H1 (cell line): ENCODE data around the gene ZNF219. TPM values are rescaled to one million over a fixed set of nuclear protein-coding genes. Genes with fewer than 3 reads are reported as not detected.
A peak's percentile ranks its signal among the peaks of the same experiment; 100 is the strongest.

Source experiments
- CTCF ChIA-PET: fragments of 300-600 bp; sonication (Branson Sonifier 250); formaldehyde crosslinking; loops from one replicate; lab custom pipeline; 2021; ENCODE audit not compliant: partially characterized antibody; lab: Charles Lee
- POLR2A ChIA-PET: fragments of 300-600 bp; sonication (Branson Sonifier 250); formaldehyde crosslinking; loops from one replicate; lab custom pipeline; 2021; ENCODE audit warnings: inconsistent platforms; ENCODE audit not compliant: partially characterized antibody; lab: Charles Lee
- DNase-seq, 2 experiments: peaks; one replicate each; pipeline versions ENCODE4 v3.0.0 to v3.0.0-alpha.2; 2010 to 2022; ENCODE audit warnings: low spot score in 2 of 2, low read depth in 1 of 2, mixed read lengths in 1 of 2
- FAIRE-seq: peaks from 2 replicates; lab custom pipeline; 2011; peaks lifted over from hg19 to GRCh38; lab: Jason Lieb, UNC
- H2AFZ ChIP-seq: 2 replicates; pipeline ENCODE4 v1.8.1; 2012; ENCODE audit warnings: low read length, inconsistent platforms
- H2AK5ac ChIP-seq: 2 replicates; pipeline ENCODE4 v1.6.1; 2013; ENCODE audit warnings: low read depth, low read length
- H2BK120ac ChIP-seq: replicated peaks from 2 replicates; pipeline ENCODE3; 2013; ENCODE audit warnings: low read depth, low read length, inconsistent platforms
- H2BK12ac ChIP-seq: 2 replicates; pipeline ENCODE4 v1.6.1; 2013; ENCODE audit warnings: low read depth, low read length
- H2BK15ac ChIP-seq: 2 replicates; pipeline ENCODE4 v1.6.1; 2013; ENCODE audit warnings: low read length
- H2BK20ac ChIP-seq: 2 replicates; pipeline ENCODE4 v1.6.1; 2013; ENCODE audit warnings: low read length
- H2BK5ac ChIP-seq: 2 replicates; pipeline ENCODE4 v1.6.1; 2013; ENCODE audit warnings: low read depth, low read length
- H3K14ac ChIP-seq: 2 replicates; pipeline ENCODE4 v1.6.1; 2013; ENCODE audit warnings: inconsistent platforms; ENCODE audit not compliant: insufficient read length
- H3K18ac ChIP-seq: 2 replicates; pipeline ENCODE4 v1.6.1; 2013; ENCODE audit warnings: low read length; ENCODE audit errors: extremely low read depth
- H3K23ac ChIP-seq: 2 replicates; pipeline ENCODE4 v1.6.1; 2013; ENCODE audit warnings: inconsistent platforms; ENCODE audit not compliant: insufficient read length
- H3K23me2 ChIP-seq: 2 replicates; pipeline ENCODE4 v1.6.1; 2013; ENCODE audit warnings: low read depth, low read length
- H3K27ac ChIP-seq: 2 replicates; pipeline ENCODE4 v1.6.1; 2011; ENCODE audit warnings: low read depth, low read length, inconsistent platforms
- H3K27me3 ChIP-seq, 4 experiments: replicated peaks in 1 of 4; 1 replicate in 1 of 4; 2 replicates in 3 of 4; pipeline versions ENCODE4 v1.6.1 to v1.8.1; 2011 to 2013; ENCODE audit warnings: low read length in 3 of 4, mild to moderate bottlenecking in 3 of 4, inconsistent platforms in 2 of 4, mixed read lengths in 2 of 4, moderate library complexity in 1 of 4; ENCODE audit not compliant: control insufficient read depth in 3 of 4, insufficient read depth in 3 of 4; ENCODE audit errors: extremely low read depth in 1 of 4
- H3K36me3 ChIP-seq, 4 experiments: 2 replicates each; pipeline versions ENCODE4 v1.6.1 to v1.8.1; 2011 to 2013; ENCODE audit warnings: mild to moderate bottlenecking in 4 of 4, low read length in 3 of 4, moderate library complexity in 2 of 4, control low read depth in 1 of 4, inconsistent platforms in 1 of 4; ENCODE audit not compliant: insufficient read depth in 4 of 4, control insufficient read depth in 2 of 4
- H3K4ac ChIP-seq: replicated peaks from 2 replicates; pipeline ENCODE3; 2013; ENCODE audit warnings: low read length, low read depth, mixed read lengths, inconsistent platforms; ENCODE audit not compliant: insufficient read length
- H3K4me1 ChIP-seq, 4 experiments: replicated peaks in 1 of 4; 1 replicate in 1 of 4; 2 replicates in 3 of 4; pipeline versions ENCODE4 v1.6.1 to v1.8.1; 2011 to 2013; ENCODE audit warnings: low read length in 3 of 4, inconsistent platforms in 2 of 4, mixed read lengths in 1 of 4; ENCODE audit not compliant: insufficient read depth in 4 of 4, control insufficient read depth in 3 of 4
- H3K4me2 ChIP-seq, 2 experiments: 2 replicates each; pipeline versions ENCODE4 v1.6.1 to v1.8.1; 2011 to 2013; ENCODE audit warnings: low read depth in 2 of 2, low read length in 2 of 2, control low read depth in 1 of 2, inconsistent platforms in 1 of 2, mild to moderate bottlenecking in 1 of 2; ENCODE audit not compliant: insufficient read depth in 1 of 2
- H3K4me3 ChIP-seq, 4 experiments: fragments of 200-600, 300-600 bp in 1 of 4; sonication (generic), shearing (Covaris generic), sonication (Bioruptor Twin) in 1 of 4; 2 replicates each; pipeline versions ENCODE4 v1.5.1 to v1.8.1; 2011 to 2016; ENCODE audit warnings: low read length in 4 of 4, low read depth in 3 of 4, control low read depth in 2 of 4, inconsistent platforms in 2 of 4, mild to moderate bottlenecking in 2 of 4, mixed read lengths in 1 of 4, moderate library complexity in 1 of 4; ENCODE audit not compliant: insufficient read depth in 2 of 4; ENCODE audit errors: extremely low read depth in 1 of 4
- H3K56ac ChIP-seq: replicated peaks from 2 replicates; pipeline ENCODE3; 2013; ENCODE audit warnings: low read depth, mild to moderate bottlenecking, mixed read lengths, low read length, inconsistent platforms; ENCODE audit not compliant: insufficient read length
- H3K79me1 ChIP-seq: 2 replicates; pipeline ENCODE4 v1.6.1; 2013; ENCODE audit warnings: low read depth, low read length, control low read depth
- H3K79me2 ChIP-seq, 2 experiments: 2 replicates each; pipeline versions ENCODE4 v1.6.1 to v1.8.1; 2012 to 2013; ENCODE audit warnings: low read length in 2 of 2, mild to moderate bottlenecking in 2 of 2, inconsistent platforms in 1 of 2; ENCODE audit not compliant: insufficient read depth in 2 of 2, control insufficient read depth in 1 of 2
- H3K9ac ChIP-seq, 4 experiments: replicated peaks in 1 of 4; 1 replicate in 1 of 4; 2 replicates in 3 of 4; pipeline versions ENCODE4 v1.6.1 to v1.8.1; 2011 to 2013; ENCODE audit warnings: low read depth in 3 of 4, low read length in 3 of 4, control low read depth in 2 of 4, mild to moderate bottlenecking in 2 of 4, moderate library complexity in 2 of 4, inconsistent platforms in 1 of 4; ENCODE audit errors: extremely low read depth in 1 of 4
- H3K9me3 ChIP-seq, 2 experiments: 2 replicates each; pipeline versions ENCODE4 v1.6.1 to v1.8.1; 2012 to 2013; ENCODE audit warnings: mild to moderate bottlenecking in 2 of 2, moderate library complexity in 2 of 2, control low read depth in 1 of 2, inconsistent platforms in 1 of 2, low read depth in 1 of 2, low read length in 1 of 2, mixed read lengths in 1 of 2; ENCODE audit not compliant: insufficient read depth in 2 of 2
- H4K20me1 ChIP-seq, 2 experiments: replicated peaks in 1 of 2; 2 replicates each; pipeline versions ENCODE3 to v1.8.1; 2011 to 2013; ENCODE audit warnings: inconsistent platforms in 2 of 2, low read length in 2 of 2, mild to moderate bottlenecking in 1 of 2; ENCODE audit not compliant: insufficient read depth in 2 of 2, control insufficient read depth in 1 of 2
- H4K5ac ChIP-seq: 2 replicates; pipeline ENCODE4 v1.6.1; 2013; ENCODE audit warnings: low read length, low read depth, mixed read lengths, inconsistent platforms; ENCODE audit not compliant: insufficient read length
- H4K8ac ChIP-seq: 2 replicates; pipeline ENCODE4 v1.8.0; 2013; ENCODE audit warnings: mild to moderate bottlenecking, moderate library complexity, low read length, inconsistent platforms; ENCODE audit not compliant: insufficient read depth; ENCODE audit errors: extremely low read depth
- H4K91ac ChIP-seq: replicated peaks from 2 replicates; pipeline ENCODE3; 2013; ENCODE audit warnings: low read length, mixed read lengths, inconsistent platforms; ENCODE audit not compliant: insufficient read length
- BCL11A ChIP-seq, 2 experiments: IDR thresholded peaks; one replicate each; pipeline ENCODE4 v1.6.1; 2011; ENCODE audit warnings: low read depth in 2 of 2, low read length in 2 of 2, mild to moderate bottlenecking in 2 of 2
- CREB1 ChIP-seq: IDR thresholded peaks from 2 replicates; pipeline ENCODE4 v1.6.1; 2012; ENCODE audit warnings: inconsistent platforms
- CTCF ChIP-seq, 3 experiments: IDR thresholded peaks; 1 replicate in 2 of 3; 2 replicates in 1 of 3; pipeline versions ENCODE4 v1.5.1 to v1.6.1; 2011; ENCODE audit warnings: low read length in 3 of 3, mild to moderate bottlenecking in 3 of 3, inconsistent platforms in 2 of 3, low read depth in 1 of 3, moderate library complexity in 1 of 3; ENCODE audit not compliant: insufficient read depth in 1 of 3; ENCODE audit errors: control extremely low read depth in 1 of 3
- RFX5 ChIP-seq: IDR thresholded peaks from 2 replicates; pipeline ENCODE4 v1.6.1; 2011; ENCODE audit warnings: low read depth, low read length, improper control_type of control experiment, borderline replicate concordance
- SP4 ChIP-seq: IDR thresholded peaks from 2 replicates; pipeline ENCODE4 v1.6.1; 2012; ENCODE audit warnings: low read length, inconsistent platforms
- WGBS, 2 experiments: shearing (Covaris generic) in 1 of 2; methylation state at CpG; one replicate each; pipeline versions ENCODE4 v1.1.6 to v1.1.7; 2013 to 2015; ENCODE audit warnings: low lambda C conversion rate in 2 of 2, mixed read lengths in 2 of 2, inconsistent platforms in 1 of 2, low coverage in 1 of 2, missing lambda C conversion rate in 1 of 2; ENCODE audit not compliant: insufficient replicate concordance in 2 of 2, insufficient coverage in 1 of 2, insufficient read length in 1 of 2; ENCODE audit errors: extremely low coverage in 1 of 2, missing lambda C conversion rate in 1 of 2; 5-methylcytosine and 5-hydroxymethylcytosine counted together
- long read RNA-seq, 2 experiments: library from RNA in 1 of 2; library from capped mRNA in 1 of 2; stranded (forward); transcript quantifications; one replicate each; pipeline ENCODE4 v2.0.0, GENCODE V29; 2021; ENCODE audit warnings: inconsistent platforms in 1 of 2
- polyA minus RNA-seq, 3 experiments: library from RNA; depleted of rRNA, polyadenylated mRNA; stranded (reverse); fragments of >200 nt; gene quantifications; 1 replicate in 2 of 3; 2 replicates in 1 of 3; pipeline ENCODE4 v1.2.3, GENCODE V29; 2011
- polyA plus RNA-seq, 7 experiments: library from polyadenylated mRNA; depleted of rRNA in 3 of 7; stranded (reverse) in 5 of 7; unstranded in 2 of 7; fragments of >200 nt in 5 of 7; fragments of 200-250 nt in 2 of 7; gene quantifications; 1 replicate in 5 of 7; 2 replicates in 1 of 7; 4 replicates in 1 of 7; pipeline versions ENCODE4 v1.2.1 to v1.2.3, GENCODE V29; 2011 to 2013; ENCODE audit warnings: missing spikeins in 2 of 7, mixed read lengths in 2 of 7
- total RNA-seq: library from RNA; stranded (reverse); fragmentation: NEBNext Ultra II Directional; extraction: Animal tissue kit (Norgen Biotek cat#: 25700); gene quantifications from 2 replicates; pipeline ENCODE4 v1.2.1, GENCODE V29; 2021

The ZNF219 gene
- total RNA-seq (108 and 113 TPM in 2 replicates), polyA plus RNA-seq (2011; rRNA removed) (160 and 310 TPM in 2 replicates), polyA minus RNA-seq (2011; rRNA and poly(A)+ RNA removed) (26.2 and 43.7 TPM in 2 replicates)
- polyA plus RNA-seq (2011; cell fraction: cytosol; rRNA removed) = 158 TPM
- 334 TPM for polyA plus RNA-seq (2011; cell fraction: nucleus; rRNA removed)
- 67.0 to 90.6 TPM (median 84.5 TPM) in 4 replicates for polyA plus RNA-seq (2012, experiment 1 of 2)
- polyA plus RNA-seq (2012, experiment 2 of 2) = 82.6 TPM
- 76.2 TPM for polyA plus RNA-seq (2013, experiment 1 of 2)
- polyA plus RNA-seq (2013, experiment 2 of 2) = 67.2 TPM
- polyA minus RNA-seq (2011; cell fraction: cytosol; rRNA and poly(A)+ RNA removed) = 73.0 TPM
- 124 TPM for polyA minus RNA-seq (2011; cell fraction: nucleus; rRNA and poly(A)+ RNA removed)
- long read RNA-seq, experiment 1, transcript ZNF219-201 (5 exons, 3,071 nt) = major isoform, 6 of 73 reads
- long read RNA-seq, experiment 1, partial matches to known transcripts = 57 of 73 reads
- long read RNA-seq, experiment 1, other reads (novel, unspliced or antisense) = 6 of 73 reads
- long read RNA-seq, experiment 2, partial matches to known transcripts = 0 of 2 reads
- long read RNA-seq, experiment 2, other reads (novel, unspliced or antisense) = 2 of 2 reads

GRCh38 chr14:21098076-21098891 lies at the start of gene ZNF219:
TSS of gene ZNF219 (minus strand) at chr14:21098655. CDS start at chr14:21093591, 5,064 bp downstream.
- FAIRE-seq (no peak), DNase-seq (peak; percentile 54 to 86)
- H3K14ac ChIP-seq = no peak within 1 kb of the TSS
- no peak within 1 kb of the TSS for H2BK120ac ChIP-seq
- H3K79me2 ChIP-seq = peaks cover 4 to 63% of the 10 kb centered on the region in 2 experiments
- H2BK12ac ChIP-seq = peak within 1 kb of the TSS; percentile 41
- 0 out of 2 replicates have a peak within 1 kb of the TSS, but pooled peaks have one; percentile 5 for H2BK15ac ChIP-seq
- peaks cover 2% of the 10 kb centered on the region for H3K79me1 ChIP-seq
- H4K8ac ChIP-seq = no peak within 1 kb of the TSS
- peak within 1 kb of the TSS; percentile 90 to 91 for H3K4me2 ChIP-seq
- H3K4ac ChIP-seq = peak within 1 kb of the TSS; percentile 60
- H3K36me3 ChIP-seq = peaks cover 0 to under 1% (median 0%) of the 10 kb centered on the region in 4 experiments; a peak in 1 of 8 replicates
- peaks cover 0 to 3% of the 10 kb centered on the region in 2 experiments for H4K20me1 ChIP-seq
- peak within 1 kb of the TSS; percentile 81 for H4K91ac ChIP-seq
- POLR2A ChIA-PET = interaction anchor here (1.0 to 7.8 kb wide), 4 partner anchors 11 to 755 kb away, joined by 3 to 148 read pairs (median 10); partner anchors contain the start of genes ARHGEF40 and PARP2
- peaks cover 13 to 37% (median 19%) of the 10 kb centered on the region in 4 experiments for H3K4me1 ChIP-seq
- peak within 1 kb of the TSS; percentile 50 for H3K56ac ChIP-seq
- H2BK5ac ChIP-seq = peak within 1 kb of the TSS; percentile 69
- peak within 1 kb of the TSS; percentile 68 to 85 (median 74) for H3K4me3 ChIP-seq
- peak within 1 kb of the TSS; percentile 74 for H3K27ac ChIP-seq
- peak within 1 kb of the TSS; percentile 94; the same call in 1 of the 2 replicates for H3K18ac ChIP-seq
- no peak within 1 kb of the TSS for H2AFZ ChIP-seq
- 0% methylated on average over 3 of the region's 90 CpGs; no CpG with 5 or more reads in 1 of the 2 experiments for WGBS, 2 experiments
- no peak within 1 kb of the TSS; the same call in 1 of the 2 replicates for H2BK20ac ChIP-seq
- H3K9me3 ChIP-seq = no peaks in the 10 kb centered on the region
- peak within 1 kb of the TSS; percentile 69 for H4K5ac ChIP-seq
- H2AK5ac ChIP-seq = no peak within 1 kb of the TSS
- H3K9ac ChIP-seq = peak within 1 kb of the TSS in 3 of 4 experiments; percentile 56 to 76 (median 64); a peak in 6 of 7 replicates
- no peaks in the 10 kb centered on the region for H3K27me3 ChIP-seq
- H3K23ac ChIP-seq = no peak within 1 kb of the TSS
- peaks cover 18% of the 10 kb centered on the region for H3K23me2 ChIP-seq
- CTCF ChIA-PET = interaction anchor here (1.4 to 7.8 kb wide), 3 partner anchors 27 to 117 kb away, joined by 3 to 102 read pairs (median 14); partner anchors contain the start of gene ARHGEF40
- TF ChIP-seq CREB1 = no peak
- peak in 1 of 3 experiments; percentile 31; a peak in 2 of 4 replicates for TF ChIP-seq CTCF (IDR thresholded peaks at IDR 0.05; ENCODE audit: control extremely low read depth in 1 of 3, insufficient read depth in 1 of 3, low read depth in 1 of 3, low read length in 3 of 3)
- TF ChIP-seq SP4 = no peak
- no peak for TF ChIP-seq RFX5
- no peak for TF ChIP-seq BCL11A (IDR thresholded peaks at IDR 0.05; ENCODE audit: low read depth in 2 of 2, low read length in 2 of 2)
